ENCODE results near the gene RUSF1. TPM values are rescaled to one million over a fixed set of nuclear protein-coding genes. Genes with fewer than 3 reads are reported as not detected.

RUSF1 gene
- polyA plus RNA-seq, 1 of the 3 experiments (the other 2 are of a cell fraction) = 36.5 TPM

- H3K79me2 ChIP-seq (ENCODE audit: insufficient read depth) = peaks cover 45% of the 10 kb centered on the region
- H3K9me3 ChIP-seq = no peaks in the 10 kb centered on the region
- H3K4me2 ChIP-seq = peak within 1 kb of the TSS; percentile 75
- DNase-seq = peak; percentile 89
- H3K9ac ChIP-seq = peak within 1 kb of the TSS; percentile 97
- peaks cover 0 to 12% of the 10 kb centered on the region in 2 experiments; a peak in 1 of 4 replicates for H3K4me1 ChIP-seq (ENCODE audit: control insufficient read depth in 1 of 2, insufficient read depth in 2 of 2, low read depth in 1 of 2, low read length in 1 of 2)
- no peaks in the 10 kb centered on the region for H3K27me3 ChIP-seq (ENCODE audit: insufficient read depth)
- ChIA-PET CTCF (interaction anchor here (0.6 to 5.7 kb wide), 6 partner anchors 10 to 239 kb away, joined by 3 to 68 read pairs (median 4); partner anchors contain the start of genes ARMC5 and ZNF843), POLR2A (interaction anchor here (1.0 to 1.3 kb wide), 6 partner anchors 11 to 354 kb away, joined by 3 to 12 read pairs (median 5); partner anchors contain the start of genes ARMC5, KAT8 and RUSF1)
- peaks cover 20% of the 10 kb centered on the region for H4K20me1 ChIP-seq (ENCODE audit: insufficient read depth)
- H3K27ac ChIP-seq (ENCODE audit: low read depth in 2 of 2, low read length in 1 of 2) = peak within 1 kb of the TSS; percentile 74 to 94
- no peaks in the 10 kb centered on the region for H3K9me2 ChIP-seq
- H3F3A ChIP-seq (replicated peaks; ENCODE audit: insufficient read depth) = peaks cover 34% of the 10 kb centered on the region
- H3K4me3 ChIP-seq (ENCODE audit: low read depth in 2 of 2, low read length in 1 of 2) = peak within 1 kb of the TSS; percentile 54 to 81
- no peak for TF ChIP-seq RAD21 (IDR thresholded peaks at IDR 0.05; ENCODE audit: low read length)
- TF ChIP-seq TAF1 (IDR thresholded peaks at IDR 0.05; ENCODE audit: borderline replicate concordance, low read depth, low read length) = no peak
- TF ChIP-seq GATA2 (CRISPR knock-in tag; IDR thresholded peaks at IDR 0.05) = no peak
- TF ChIP-seq GABPA (IDR thresholded peaks at IDR 0.05; ENCODE audit: low read depth) = peak; percentile 25; the same call in 1 of the 2 replicates
- TF ChIP-seq, protein P1, sequence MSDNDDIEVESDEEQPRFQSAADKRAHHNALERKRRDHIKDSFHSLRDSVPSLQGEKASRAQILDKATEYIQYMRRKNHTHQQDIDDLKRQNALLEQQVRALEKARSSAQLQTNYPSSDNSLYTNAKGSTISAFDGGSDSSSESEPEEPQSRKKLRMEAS (IDR thresholded peaks at IDR 0.05; ENCODE audit: low read depth) = no peak
- no peak for TF ChIP-seq REST (IDR thresholded peaks at IDR 0.05; ENCODE audit: low read depth, low read length)
- no peak for TF ChIP-seq FOSL2 (IDR thresholded peaks at IDR 0.05; ENCODE audit: borderline replicate concordance, low read depth)
- no peak for TF ChIP-seq CTCF (IDR thresholded peaks at IDR 0.05)
- no peak for TF ChIP-seq RFX5 (IDR thresholded peaks at IDR 0.05; ENCODE audit: low read length)
- peak; percentile 78 for TF ChIP-seq POLR2AphosphoS5 (IDR thresholded peaks at IDR 0.05; ENCODE audit: low read depth, low read length)
- peak; percentile 54; the same call in 1 of the 2 replicates for TF ChIP-seq YY1 (IDR thresholded peaks at IDR 0.05; ENCODE audit: low read depth)
- peak within 1 kb of the TSS; percentile 86 for H2AFZ ChIP-seq (ENCODE audit: low read depth)
- peaks cover 23 to 24% of the 10 kb centered on the region in 2 experiments for H3K36me3 ChIP-seq (replicated peaks in 1 of 2; ENCODE audit: control insufficient read depth in 1 of 2, insufficient read depth in 2 of 2, low read length in 1 of 2)
- under 1% methylated on average over 27 of the region's 63 CpGs for WGBS (ENCODE audit: low lambda C conversion rate)
Measured at GRCh38 chr16:31471875-31472708, 36.1 kb downstream of the RUSF1 start, which contains the start of gene TGFB1I1. TSS of gene TGFB1I1 (plus strand) at chr16:31472152. CDS start at chr16:31472189, 37 bp downstream.
